ENCODE results near the gene AHCY.
"Not testable (repeated sequence)": the region's sequence is repeated elsewhere in the genome, so short reads cannot be mapped to it uniquely, and the experiment has no call there.

The AHCY gene

GRCh38 chr20:34295284-34295683, 7.9 kb downstream of the AHCY start:
- DNase-seq: no peak

GRCh38 chr20:34294563-34294962, 8.6 kb downstream of the AHCY start:
- no peak for DNase-seq

GRCh38 chr20:34293589-34293988, 9.6 kb downstream of the AHCY start:
- no peak for DNase-seq

DNA sequence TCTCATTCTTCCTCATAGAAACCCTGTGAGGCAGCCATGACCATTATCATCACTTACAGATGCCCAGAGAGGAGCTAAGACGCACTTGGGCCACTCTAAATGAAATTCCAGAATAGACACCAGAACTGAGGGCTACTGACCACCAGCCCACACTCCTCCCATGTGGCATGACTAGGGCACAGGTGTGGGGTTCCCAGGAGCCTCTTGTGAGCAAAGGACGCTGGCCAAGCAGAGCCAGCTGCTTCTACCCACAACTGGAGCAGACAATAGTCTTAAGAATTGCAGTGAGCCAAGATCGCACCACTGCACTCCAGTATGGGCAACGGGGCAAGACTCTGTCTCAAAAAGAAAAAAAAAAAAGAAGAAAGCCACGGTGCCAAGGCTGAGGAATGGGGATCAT, 10.0 kb downstream of the AHCY start:
- no peak for DNase-seq

DNA sequence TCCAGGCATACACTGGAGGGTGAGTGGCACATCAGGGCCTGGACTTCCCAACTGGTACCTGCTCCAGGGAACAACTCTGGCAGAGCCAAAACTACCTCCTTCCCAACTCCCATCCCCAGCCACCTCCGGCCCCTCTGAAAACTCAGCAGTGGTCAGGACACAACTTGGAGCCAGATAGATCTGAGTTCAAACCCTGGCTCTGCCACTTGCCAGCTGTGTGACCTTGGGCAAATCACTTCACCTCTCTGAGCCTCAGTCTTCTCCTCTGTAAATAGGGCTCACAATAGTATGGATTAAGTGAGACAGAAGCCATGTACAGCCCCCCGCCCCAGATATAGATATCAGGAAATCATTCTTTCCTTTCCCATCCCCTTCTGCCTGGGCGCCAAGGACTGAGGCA, 10.7 kb downstream of the AHCY start:
- no peak for DNase-seq

DNA sequence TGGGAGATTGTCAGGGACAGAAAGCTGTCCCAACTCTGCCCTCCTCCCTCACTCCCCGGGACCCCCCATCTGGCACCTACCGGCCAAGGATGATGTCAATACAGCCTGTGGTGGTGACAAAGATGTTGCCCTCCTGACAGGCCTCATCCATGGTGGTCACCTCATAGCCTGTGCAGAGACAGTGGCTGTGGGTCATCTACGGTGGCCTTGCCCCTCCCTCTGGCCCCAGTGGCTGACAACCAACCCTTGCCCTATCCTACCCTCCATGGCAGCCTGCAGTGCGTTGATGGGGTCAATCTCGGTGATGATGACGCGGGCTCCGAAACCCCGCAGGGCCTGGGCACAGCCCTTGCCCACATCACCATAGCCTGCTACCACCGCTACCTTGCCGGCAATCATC, 12.7 kb downstream of the AHCY start:
- DNase-seq: no peak

DNA sequence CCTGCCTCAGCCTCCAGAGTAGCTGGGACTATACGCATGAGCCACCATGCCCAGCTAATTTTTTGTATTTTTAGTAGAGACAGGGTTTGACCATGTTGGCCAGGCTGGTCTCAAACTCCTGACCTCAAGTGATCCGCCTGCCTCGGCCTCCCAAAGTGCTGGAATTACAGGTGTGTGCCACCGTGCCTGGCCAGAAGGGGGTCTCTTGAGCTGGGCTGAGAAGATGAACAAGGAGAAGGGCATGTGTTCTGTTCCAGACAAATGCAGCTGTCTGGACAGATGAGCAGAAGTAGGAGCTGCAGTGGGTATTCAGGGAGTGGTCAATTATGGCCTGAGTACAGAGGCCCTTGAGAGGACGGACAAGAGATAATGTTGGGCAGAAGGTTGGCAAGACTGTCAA, 15.7 kb downstream of the AHCY start:
- DNase-seq: not testable (repeated sequence)

DNA sequence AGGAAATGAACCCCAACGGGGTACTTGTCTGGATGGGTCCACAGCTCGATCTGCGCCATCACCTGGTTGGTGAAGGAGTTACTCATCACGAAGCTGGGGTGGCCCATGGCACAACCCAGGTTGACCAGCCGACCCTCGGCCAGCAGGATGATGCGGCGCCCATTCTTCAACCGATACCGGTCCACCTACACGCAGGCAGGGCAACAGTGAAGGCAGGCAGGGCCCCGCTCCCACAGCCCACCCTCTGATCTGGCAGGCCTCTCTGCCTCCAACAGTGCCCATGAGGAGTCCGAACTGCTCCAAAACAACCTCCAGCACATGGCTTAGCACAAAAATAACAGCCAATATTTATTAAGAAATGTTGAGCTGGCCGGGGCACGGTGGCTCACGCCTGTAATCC, 17.7 kb downstream of the AHCY start:
- DNase-seq: no peak

- no peak for DNase-seq
Measured at GRCh38 chr20:34283844-34284243, 19.3 kb downstream of the AHCY start.

GRCh38 chr20:34282041-34282440, 21.1 kb downstream of the AHCY start:
- DNase-seq: no peak

- DNase-seq: no peak
Measured at GRCh38 chr20:34281177-34281576, 22.0 kb downstream of the AHCY start.

DNA sequence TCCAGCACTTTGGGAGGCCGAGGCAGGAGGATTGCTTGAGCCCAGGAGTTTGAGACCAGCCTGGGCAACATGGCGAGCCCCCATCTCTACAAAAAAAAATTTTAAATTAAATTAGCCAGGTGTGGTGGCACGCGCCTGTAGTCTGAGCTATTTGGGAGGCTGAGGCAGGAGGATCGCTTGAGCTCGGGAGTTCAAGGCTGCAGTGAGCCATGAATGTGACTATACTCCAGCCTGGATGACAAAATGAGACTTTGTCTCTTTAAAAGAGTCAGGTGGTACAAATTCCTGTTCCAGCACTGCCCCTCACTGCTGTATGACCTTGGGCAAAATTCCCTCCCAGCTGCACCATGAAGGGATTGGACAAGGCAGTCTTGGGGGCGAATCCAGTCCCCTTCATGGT, 28.5 kb downstream of the AHCY start:
- DNase-seq: no peak

- no peak for DNase-seq
Measured at GRCh38 chr20:34271956-34272355, 31.2 kb downstream of the AHCY start.

DNA sequence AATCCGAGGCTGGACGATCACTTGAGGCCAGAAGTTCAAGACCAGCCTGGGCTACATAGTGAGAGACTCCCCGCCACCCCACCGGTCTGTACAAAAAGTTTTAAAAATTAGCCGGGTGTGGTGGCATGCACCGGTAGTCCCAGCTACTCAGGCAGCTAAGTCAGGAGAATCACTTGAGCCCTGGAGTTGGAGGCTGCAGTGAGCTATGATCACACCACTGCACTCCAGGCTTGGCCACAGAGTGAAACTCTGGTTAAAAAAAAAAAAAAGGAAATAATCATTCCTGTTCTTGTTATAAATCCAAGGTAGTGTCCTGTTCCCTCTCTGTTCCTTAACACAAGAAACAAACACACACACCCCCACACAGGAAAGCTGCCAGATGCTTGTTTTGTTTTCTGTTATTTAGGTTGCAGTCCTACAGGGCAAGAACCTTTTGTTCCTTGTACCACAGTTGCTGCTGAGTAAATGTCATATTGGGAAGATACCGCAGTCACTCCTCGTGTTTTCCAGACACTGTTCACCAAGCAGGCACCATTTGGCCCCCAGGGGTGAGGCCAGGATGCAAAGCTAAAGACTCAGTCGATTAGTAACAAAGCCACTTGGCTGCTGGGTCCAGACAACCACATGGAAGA, 33.0 kb downstream of the AHCY start:
- no peak for DNase-seq

- peak; percentile 10 for DNase-seq
Measured at GRCh38 chr20:34268851-34269636, 34.1 kb downstream of the AHCY start.

DNA sequence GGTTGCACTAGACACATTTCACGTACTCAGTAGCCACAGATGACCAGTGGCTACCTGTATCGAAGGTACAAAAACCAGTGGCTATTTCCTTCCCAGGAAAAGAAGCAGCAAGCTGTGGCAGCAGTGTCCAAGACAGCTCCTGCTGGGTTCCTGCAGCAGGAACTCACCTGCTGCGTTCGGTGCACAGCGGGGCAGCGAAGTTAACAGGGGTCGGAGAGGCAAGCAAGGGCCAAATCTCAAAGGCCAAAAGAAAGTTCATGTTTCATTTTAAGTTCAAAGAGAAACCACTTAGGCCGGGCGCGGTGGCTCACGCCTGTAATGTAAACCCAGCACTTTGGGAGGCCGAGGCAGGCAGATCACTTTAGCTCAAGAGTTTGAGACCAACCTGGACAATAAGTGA, 35.0 kb downstream of the AHCY start:
- DNase-seq: no peak

DNA sequence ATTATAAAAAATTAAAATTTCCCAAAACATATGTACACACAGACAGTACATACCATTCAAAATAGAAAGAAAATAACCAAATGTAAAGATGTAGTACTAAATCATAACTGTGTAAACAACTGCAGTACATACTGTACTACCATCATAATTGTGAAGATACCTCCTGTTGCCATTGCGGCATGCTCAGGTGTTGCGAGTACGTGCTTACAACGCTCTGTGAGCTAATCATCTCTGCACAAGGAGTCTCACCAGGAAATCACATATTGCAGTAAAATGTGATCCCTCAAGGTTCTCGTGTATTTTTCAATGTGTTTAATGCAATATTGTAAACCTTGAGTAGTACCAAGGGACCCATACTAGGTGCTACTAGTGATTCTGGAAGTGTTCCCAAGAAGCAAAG, 39.0 kb downstream of the AHCY start:
- DNase-seq: no peak

GRCh38 chr20:34263468-34263867, 39.7 kb downstream of the AHCY start:
- DNase-seq: not testable (repeated sequence)

DNA sequence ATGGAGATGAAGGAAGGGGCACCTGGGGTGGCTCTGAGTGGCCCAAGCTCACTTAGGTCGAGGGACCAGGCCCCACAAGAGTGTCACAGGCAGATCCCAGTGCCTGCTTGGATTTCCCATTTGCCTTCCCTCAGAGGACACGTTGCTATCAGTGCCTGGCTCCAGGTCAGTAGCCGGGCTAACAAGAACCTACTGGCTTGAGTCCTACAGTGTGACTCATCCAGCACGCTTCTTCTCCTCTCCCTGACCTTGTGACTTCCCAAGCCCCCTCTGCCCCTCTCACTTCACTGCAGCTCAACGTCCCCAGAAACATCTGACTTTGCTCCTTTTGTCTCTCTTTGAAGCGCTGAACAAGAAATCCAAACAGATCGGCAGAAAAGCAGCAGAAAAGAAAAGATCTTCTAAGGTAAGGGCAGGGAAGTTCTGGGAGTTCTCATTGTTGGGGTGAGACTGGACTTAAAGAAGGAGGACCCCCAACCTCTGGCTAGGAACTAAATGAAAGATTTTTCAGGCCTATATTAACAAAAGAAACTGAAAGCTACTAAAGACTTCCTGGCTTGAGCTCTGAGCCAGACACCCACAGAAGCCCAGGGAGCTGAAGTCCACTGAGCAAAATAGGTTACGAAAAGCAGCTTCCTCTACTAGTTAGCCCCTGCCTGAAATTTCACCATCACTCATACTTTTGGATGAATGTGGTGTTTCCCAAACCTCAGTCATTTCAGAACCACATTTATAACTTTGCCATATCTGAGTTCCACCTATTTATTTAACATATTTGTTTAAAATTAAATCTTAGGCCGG, 40.5 kb downstream of the AHCY start:
- no peak for DNase-seq

- DNase-seq: no peak
Measured at GRCh38 chr20:34260208-34260942, 42.8 kb downstream of the AHCY start.

GRCh38 chr20:34256629-34257124, 46.5 kb downstream of the AHCY start:
- no peak for DNase-seq

GRCh38 chr20:34254979-34255378, 48.2 kb downstream of the AHCY start:
- DNase-seq: no peak
